C4-2B (cell line): ENCODE measurements around the gene TMCC1.

Experiments
- CTCF ChIP-seq: fragments of 450-650 bp; conservative IDR thresholded peaks from 2 replicates; pipeline ENCODE4 v1.5.1; 2017; ENCODE audit warnings: mild to moderate bottlenecking
- ZFX ChIP-seq: fragments of 450-650 bp; IDR thresholded peaks from 2 replicates; pipeline ENCODE4 v1.6.1; 2017

DNA sequence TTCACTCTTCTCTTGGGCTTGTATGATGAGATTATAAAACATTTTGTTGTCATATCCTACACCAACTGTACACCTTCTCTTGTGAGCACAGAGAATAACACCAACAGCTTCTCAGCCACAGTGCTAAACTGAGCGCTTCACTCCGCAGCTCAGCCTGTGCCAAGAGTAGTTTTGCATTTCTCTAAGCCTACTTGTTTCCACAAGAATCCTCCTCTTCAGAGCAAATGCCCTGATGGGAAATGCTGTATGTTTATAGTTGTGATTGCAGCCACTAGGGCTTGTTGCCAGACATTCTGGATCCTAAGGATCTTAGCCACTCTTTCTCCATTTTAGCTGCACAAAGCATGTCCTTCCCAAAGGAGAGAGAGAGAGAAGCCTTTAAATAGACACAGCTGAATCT lies 148.3 kb downstream of the TMCC1 start:
- TF ChIP-seq CTCF: no peak
- TF ChIP-seq ZFX: no peak
